GM15510 (cell line): Measurements from ENCODE around the gene RPS21.
A peak's percentile ranks its signal among the peaks of the same experiment; 100 is the strongest.

Experiments used
- POLR2A ChIP-seq: IDR thresholded peaks from 3 replicates; pipeline ENCODE4 v1.6.1; 2011; ENCODE audit warnings: borderline replicate concordance; ENCODE audit not compliant: insufficient read length; ENCODE audit errors: extremely low read depth

RPS21 gene

DNA sequence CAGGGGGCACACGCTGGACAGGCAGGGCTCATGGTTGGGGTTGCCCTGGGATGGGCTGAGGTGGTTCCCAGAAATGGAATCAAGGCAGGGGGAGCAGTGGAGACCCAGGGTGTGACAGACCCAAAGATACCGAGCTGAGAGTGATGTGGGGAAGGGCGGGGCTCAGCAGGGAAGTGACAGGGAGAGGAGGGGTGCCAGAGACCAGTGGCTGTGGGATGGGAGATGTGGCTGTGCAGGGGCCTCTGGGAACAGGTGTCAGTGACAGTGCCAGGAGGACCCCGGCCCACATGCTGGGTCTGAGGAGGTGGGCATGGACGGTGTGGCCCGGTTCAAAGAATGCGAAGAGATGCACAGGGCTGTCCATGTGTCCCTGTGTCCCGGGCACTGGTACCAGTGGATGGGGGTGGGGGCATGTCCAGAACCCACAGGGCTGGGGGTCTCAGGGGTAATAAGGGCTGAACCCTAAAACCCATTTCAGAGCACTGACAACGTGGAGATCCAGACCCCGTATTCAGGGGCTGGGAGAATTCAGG, 19.1 kb downstream of the RPS21 start:
- no peak for TF ChIP-seq POLR2A

DNA sequence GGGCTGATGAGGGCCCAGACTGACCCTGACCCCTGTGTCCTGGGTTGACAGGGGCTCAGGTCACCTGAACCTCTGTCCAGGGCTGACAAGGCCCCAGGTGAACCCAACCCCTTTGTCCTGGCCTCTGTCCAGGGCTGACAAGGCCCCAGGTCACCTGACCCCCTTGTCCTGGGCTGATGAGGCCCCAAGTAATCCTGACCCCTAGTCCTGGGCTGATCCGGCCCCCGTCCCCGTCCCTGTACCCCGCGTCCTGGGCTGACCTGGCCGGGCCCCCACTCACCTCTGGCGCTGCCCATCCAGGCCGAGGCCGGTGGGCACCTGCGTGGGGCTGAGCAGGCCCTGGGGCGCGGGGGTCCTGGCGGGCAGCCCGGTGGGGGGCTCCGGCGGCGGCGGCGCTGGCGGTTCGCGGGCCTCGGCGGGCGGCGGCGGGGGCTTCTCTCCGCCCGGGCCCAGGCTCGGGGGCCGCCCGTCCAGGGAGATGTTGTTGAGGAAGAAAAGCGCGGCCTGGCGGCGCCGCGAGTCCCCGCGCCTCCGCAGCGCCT, 19.8 kb downstream of the RPS21 start:
- TF ChIP-seq POLR2A: no peak

DNA sequence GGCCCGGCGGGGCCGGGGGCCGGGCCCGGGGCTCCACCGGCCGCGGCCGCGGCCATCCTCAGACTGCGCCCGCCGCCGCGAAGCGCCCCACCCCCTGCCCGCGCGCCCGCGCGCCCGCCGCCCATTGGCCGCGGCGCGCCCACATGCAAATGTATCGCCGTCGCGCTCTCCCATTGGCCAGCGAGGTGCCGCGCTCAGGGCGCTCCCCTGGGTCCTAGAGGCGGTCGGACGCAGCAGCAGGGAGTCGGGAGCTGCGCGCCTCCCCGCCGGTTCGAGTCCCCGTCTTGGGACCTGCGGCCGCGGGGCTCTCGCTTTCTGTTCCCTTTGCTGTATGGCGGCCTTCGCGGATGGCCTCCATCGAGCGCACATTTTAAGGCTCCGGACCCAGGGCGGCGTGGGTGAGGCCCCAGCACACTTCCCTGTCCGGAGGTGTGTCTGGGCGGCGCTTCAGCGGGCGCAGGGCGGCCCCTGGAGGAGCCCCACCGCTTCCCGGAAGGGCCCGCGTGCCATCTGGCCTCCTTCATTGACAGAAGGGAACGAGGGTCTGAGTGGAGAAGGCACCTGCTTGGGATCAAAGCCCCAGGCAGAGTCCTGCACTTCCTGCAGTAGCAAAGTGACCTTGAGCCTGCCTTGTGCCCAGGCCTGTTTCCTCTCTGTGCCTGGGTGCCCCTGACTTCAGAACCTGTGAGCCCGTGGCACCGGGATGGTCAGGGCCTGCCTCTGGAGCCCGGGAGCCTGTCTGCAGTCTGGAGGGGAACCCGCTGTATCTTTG, 20.5 kb downstream of the RPS21 start, which contains the start of gene CABLES2:
CABLES2 (minus strand) TSS at position 65 of the 772 bp plus-strand sequence; CDS start at position 56, 9 bp downstream.
- peak; percentile 20 for TF ChIP-seq POLR2A

DNA sequence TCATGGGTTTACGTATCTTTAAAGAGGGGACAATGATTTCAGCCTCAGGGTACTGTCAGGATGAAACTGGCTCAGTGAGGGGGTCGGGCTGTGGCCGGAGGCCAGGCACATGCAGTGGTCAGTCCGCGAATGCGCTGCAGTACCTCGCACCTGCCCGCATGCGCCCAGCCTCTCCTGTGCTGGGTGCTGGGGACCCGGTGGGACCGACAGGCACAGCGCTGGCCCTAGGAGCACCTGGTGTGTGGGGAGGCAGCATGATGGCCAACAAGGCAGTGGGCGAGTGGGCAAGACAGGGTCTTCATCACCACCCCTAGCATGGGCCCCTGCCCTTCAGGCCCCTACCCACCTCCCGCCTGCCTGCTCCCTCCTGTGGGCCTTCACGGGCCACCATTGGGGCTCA, 21.2 kb downstream of the RPS21 start:
- no peak for TF ChIP-seq POLR2A

DNA sequence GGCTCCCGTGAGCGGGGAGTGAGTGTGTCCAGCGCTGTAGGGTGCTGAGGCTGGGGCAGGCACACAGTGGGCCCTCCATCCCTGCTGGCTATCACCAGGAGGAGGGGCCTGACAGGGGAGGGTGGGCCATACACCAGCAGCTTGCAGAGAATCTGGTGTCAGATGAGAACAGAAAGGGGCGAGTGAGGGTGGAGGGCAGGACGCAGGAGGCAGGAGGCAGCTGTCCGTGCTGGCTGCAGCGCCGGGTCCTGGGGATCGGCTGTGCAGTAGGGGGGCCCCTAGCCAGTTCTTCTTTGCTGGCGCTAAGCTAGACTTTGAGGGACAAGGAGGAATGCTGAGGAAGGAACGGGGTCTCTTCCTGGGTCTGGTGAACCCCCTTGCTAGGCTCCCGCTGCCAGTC, 21.7 kb downstream of the RPS21 start:
- TF ChIP-seq POLR2A: no peak

DNA sequence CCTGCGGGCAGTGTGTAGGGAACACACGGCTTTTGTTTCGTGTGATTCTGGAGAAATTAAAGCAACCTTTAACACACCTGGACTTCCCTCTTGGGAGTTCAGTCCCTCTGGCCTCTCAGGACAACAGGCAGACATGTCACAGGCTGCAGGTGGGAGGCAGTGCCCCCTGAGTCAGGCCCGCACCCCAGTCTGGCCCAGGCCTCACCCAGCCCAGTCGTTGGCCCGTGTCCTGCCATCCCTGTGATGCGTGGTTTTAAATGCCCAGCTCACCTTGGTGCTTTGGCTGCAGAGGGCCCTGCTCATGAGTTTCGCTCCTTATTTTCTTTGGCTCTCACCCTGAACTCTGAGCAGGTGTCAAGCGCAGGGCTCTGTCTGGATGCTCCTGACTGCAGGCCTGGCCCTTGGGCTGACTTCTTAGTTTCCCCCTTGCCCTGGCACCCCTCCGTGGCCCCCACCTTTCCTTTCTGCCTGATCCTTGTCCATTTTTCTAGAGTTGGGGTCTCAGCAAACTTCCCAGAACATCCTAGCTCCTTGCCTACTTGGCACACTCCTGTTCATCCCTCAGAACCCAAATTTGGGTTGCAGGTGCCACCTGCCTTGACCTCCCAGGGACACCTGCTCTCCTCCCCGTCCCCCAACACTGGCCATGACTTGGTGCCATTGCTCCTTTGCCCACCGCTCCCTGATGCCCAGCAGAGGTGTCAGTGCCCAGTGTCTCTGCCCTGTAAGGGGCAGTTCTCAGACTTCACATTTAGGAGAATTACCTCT, 22.4 kb downstream of the RPS21 start:
- TF ChIP-seq POLR2A: no peak

DNA sequence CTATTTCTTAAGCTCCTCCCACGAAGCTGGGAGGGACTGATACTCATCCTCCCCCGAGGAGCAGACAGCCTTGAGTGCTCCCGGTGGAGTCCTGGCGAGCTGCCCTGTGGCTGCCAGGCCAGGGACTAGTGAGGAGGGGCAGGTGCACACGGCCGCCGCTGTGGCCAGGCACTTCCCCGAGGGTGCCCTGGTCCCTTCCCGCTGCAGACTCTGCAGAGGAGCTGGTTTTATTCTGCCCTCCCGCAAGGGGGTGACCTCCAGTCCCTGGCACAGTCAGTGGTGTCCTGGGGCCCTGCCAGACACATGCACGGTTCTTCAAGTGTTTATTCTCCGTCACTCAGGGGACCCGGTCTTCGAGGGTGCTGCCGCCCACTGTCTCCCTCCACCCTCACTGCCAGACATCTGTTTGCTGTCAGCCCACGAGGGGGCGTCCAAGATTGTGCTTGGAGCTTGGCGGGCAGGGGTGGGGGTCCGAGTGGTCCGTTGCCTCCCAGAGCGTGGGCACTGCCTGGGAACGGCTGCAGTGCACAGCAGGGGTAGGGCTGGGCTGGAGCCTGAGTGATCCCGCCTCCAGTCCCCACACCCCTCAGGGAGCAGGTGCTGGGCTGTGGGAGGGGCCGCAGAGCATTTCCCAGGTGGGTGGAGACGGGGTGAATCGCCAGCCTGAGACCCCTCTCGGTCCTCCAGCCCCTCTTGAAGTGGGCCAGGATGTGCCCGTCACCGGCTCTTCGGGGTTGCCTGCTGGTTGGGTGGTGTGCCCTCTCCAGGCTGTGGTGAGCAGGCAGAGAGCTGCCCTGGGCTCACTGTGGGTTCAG, 23.2 kb downstream of the RPS21 start:
- no peak for TF ChIP-seq POLR2A

DNA sequence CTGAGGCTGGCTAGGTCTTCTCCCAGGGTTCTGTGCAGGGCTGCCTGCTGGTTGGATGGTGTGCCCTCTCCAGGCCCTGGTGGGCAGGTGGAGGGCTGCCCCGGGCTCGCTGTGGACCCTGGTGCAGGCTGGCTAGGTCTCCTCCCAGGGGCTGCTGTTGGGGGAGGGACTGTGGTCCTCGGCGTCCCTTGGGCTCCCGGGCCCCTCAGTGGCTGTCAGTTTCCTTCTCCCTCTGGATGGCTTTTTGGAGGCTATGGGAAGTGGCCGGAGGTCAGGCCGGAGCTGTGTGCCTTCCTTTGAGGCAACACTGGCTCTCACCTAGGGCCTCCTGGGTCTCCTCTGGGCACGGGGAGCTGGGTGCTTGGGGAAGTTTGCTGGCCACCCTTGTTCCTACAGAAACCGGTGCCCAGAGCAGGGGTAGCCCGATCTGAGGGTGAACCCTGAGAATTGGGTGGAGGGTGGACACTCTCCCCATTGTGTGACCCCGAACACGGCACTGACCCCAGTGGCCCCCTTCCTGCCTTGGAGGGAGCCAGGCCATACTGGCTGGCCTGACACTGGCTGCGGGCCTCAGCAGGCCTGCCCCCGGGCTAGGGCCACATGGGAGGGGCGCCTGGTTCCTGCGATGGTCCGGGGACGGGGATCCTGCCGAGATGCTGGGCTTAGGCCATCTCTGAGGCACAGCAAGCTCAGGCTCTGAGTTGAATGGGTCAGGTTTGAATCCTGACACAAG, 24.0 kb downstream of the RPS21 start:
- TF ChIP-seq POLR2A: no peak

DNA sequence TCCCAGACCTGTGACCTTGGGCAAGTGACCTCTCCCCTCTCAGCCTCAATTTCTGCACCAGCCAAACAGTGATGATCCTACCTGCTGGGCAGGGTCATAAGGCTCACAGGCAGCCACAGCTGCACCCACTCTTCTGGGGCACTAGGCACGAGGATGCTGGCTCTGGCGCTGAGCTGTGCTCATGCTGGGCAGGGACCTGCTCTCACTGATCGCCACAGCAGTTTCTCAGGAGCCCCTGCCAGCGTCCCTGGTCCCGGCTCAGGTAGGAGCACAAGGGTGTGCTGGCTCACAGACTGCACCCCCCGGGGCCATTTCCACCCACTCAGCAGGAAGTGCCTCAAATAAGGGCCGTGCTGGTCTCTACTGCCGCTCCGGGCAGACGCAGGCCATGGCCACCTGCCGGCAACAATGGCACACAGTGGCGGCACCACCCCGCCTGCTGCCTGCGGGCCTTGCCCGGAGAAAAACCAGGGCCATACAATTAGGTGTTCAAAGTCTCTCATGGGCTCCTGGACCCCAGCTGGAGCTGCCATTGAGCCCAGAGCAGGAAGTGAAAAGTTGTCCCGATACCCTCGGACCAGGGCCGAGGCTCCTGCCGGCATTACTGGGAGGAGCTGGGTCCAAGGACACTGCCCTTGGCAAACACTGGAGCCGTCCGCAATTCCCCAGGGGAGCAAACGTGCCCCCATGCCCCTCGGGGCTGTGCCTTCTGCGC, 24.7 kb downstream of the RPS21 start:
- TF ChIP-seq POLR2A: no peak

DNA sequence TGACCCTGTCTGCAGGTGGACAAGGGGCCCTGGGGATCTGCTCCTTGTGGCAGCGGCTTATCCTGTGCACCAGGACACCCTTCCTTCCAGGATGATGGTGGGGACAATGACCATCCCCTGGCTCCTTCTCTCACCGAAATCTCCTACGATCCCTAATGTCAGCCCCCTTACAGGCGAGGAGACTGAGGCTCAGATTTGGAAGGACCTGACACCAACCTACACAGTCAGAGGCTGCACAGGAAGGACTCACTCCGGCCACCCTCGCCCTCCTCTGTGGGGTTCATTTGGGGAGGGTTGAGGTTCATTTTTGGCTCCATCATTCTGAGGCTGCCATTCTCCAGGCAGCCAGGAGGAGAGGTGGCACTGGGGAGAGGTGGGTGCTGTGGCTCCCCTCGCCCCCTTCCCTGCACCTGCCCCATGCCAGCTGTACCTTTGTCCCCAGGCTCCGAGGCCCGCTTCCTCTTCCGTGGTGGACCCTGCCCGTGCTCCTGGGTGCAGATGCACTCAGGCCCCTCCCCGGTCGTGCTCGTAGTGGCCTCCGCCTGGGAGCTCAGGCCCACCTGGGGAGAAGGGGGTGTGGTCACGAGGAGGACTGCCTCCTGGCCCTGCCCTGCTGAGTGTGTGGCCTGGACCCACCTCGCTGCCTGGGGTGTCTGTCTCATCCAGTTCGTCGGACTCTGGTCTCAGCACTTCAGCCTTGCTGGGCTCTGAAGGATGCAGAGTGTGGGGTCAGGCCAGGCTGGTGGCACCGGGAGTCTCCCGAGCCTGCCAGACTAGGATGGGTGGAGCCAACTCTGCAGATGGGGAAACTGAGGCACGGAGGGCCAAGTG, 25.5 kb downstream of the RPS21 start:
- no peak for TF ChIP-seq POLR2A

DNA sequence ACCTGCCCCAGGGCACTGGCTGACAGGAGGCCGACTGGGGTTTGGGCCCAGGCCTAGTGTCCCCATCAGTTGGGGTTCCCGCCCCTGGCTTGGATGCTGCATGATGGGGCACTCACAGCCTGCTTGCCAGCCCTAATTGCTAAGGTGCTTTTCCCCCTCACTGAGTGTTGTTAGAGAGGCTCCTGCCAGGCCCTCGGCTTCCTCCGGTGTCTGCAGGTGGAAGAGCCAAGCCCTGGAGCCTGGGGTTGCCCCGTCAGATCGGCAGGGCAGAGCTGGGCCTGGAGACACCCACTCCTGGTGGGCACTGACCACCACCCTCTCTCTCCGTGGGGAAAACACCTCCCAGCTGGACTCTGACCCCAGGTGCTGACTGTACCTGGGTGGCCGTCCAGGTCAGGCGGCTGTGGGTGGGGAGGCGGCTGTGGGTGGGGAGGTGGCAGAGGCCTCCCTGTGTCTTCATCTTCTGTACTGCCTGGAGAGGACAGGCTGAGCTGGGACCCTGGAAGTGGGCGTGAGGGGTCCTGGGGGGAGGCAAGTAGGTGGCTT, 26.2 kb downstream of the RPS21 start:
- TF ChIP-seq POLR2A: no peak

DNA sequence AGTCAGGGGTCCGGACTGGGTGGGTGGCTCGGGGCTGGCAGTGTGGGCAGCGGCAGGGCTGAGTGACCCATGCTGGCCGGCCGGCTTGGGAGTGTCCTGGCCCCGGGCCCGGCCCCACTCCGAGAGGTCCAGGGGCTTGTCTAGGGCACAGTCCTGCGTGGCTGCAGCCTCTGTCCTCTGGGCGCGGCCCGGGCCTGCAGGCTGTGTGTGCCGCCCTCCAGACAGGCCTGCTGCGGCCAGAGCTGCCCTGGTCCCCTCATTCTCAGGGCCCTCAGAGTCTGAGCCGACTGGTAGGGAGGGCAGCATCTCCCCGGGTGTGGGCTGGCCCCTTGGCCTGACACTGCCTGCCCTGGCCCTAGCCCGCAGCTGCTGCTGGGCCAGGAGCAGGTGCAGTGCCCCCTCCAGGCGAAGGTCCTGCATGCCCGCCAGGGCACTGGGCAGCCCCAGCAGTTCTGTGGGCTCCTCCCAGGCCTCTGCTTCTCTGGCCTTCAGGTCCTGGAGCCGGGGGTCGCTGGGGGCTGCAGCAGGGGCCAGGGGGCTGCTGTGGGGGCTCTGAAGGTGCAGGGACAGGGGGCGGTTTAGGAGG, 27.1 kb downstream of the RPS21 start:
- no peak for TF ChIP-seq POLR2A
